D341Med (cell line): Measurements from ENCODE around the gene SEPTIN7.
A peak's percentile ranks its signal among the peaks of the same experiment; 100 is the strongest.

ENCODE experiments used
- DNase-seq: peaks from one replicate; pipeline ENCODE4 v3.0.0; 2012; ENCODE audit warnings: low spot score

Gene SEPTIN7

GRCh38 chr7:35787925-35788324 is 12.9 kb upstream of the SEPTIN7 start:
- DNase-seq: no peak

DNA sequence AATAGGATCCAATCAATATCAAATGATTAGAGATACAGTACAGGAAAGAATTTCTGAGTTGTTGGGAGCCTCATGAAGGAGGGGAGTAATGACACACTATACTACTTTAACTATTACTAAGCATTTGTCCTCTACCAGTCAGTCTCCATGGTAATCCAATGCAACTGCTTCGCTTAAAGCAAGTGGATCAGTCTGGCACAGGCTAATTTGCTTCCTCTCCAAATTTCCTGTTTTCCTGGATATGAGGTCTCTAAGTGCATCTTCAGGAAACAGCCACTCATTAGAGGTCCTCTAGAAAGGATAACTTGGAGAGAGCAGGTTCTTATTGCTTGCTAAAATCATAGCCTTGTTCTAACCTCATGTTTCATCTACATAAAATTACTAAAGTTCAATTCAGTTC is 8.4 kb upstream of the SEPTIN7 start:
- no peak for DNase-seq

GRCh38 chr7:35792873-35793489 is 7.9 kb upstream of the SEPTIN7 start:
- DNase-seq: no peak

- no peak for DNase-seq
Observed at GRCh38 chr7:35797311-35797710, 3.5 kb upstream of the SEPTIN7 start.

GRCh38 chr7:35799846-35800717 is 775 bp upstream of the SEPTIN7 start:
- DNase-seq: peak; percentile 88

DNA sequence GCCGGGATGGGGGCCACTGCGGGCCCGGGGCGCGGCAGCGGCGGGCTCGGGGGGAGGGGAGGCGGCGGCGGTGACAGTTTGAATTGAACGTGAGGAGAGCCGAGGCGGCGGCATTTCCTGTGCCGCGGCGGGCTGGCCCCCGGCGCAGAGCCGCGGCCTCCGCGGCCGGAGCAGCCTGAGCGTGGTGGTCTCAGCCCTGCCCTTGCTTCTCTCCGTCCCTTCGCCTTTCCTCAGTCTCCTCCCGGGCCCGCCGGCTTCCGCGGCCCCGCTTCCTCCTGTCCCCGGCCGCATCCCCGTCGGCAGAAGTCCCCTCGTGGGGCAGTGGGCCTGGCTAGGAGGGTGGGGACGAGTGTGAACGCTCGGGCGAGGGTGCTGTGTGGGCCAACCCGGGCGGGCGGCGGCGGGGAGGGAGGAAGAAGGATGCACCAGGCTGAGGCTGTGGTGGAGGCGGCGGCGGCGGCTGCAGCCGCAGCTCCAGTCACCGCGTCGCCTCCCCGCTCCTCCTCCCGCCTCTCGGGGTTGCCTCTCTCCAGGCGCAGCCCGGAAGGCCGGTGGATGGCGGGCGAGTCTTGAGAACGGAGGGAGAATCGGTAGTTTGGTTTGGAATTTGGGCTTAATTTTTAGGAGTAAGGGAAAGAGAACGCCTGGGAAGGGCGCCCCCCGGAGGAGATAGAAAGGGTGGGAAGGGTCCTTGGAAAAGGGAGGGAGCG is 690 bp downstream of the SEPTIN7 start:
- peak; percentile 80 for DNase-seq

DNA sequence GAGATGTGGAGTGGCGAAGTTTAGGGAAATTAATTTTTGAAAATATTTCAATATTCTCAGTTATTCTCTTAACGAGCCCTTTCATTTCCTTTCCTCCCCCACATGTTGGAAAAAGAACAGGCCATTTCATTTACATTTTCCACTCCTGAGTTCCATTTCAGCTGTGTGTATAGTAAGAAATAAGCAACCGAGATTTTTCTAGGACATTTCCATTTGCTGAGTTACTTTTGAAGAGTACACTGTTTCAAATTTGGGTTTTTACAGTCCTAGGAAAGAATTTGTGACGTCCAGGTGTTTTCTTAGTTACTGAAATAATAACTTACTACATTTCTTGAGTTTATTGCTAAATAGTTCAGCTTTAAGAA is 1.2 kb downstream of the SEPTIN7 start:
- no peak for DNase-seq

DNA sequence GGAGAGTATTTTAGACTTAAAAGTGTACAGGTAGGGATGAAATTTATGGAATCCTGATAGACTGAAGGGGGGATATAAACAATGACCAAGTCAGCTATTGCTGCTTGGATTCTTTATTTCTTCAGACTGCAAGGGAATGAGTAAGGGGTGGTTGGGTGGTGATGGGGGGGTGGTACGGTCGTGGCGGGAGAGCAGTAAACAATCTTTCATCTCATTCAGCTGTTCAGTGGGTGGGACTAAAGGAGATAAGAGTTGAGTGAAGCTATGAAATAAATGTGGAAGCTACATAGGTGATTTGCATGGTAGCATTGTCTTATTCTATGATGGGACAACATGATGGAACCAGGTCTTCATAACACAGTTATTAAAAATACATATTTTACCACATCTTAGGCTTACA is 1.8 kb downstream of the SEPTIN7 start:
- no peak for DNase-seq

- no peak for DNase-seq
Observed at GRCh38 chr7:35804231-35804970, 3.5 kb downstream of the SEPTIN7 start.

DNA sequence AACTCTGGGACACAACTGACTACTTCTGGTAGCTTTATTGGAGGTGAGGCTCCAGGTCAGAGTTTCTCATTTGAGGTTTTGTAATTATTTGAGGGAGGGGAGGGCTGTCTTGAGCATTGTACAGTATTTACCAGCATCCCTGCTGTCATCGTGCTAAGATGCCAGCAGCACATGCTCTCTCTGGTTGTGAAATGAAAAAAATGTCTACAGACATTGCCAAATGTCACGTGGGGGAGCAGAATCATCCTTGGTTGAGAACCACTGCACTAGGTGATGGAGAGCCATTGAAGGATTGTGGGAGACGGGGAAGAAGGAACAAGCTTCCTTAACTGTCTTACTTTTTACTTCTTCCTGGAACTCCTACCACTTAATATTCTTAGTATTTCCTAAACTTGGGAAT is 5.0 kb downstream of the SEPTIN7 start:
- DNase-seq: no peak

DNA sequence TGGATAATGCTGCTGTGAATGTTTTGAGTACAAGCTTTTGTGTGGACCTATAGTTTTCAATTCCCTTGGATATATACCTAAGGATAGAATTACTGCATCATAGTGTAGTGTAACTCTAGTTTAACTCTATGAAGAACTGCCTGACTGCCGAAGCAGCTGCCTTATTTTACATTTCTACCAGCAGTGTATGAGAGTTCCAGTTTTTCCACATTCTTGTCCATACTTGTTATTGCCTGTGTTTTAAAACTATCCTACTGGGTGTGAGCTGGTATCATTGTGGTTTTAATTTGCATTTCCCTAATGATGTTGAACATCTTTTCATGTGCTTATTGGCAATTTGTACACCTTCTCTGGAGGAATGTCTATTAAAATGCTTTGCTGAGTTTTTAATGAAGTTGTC is 15.7 kb downstream of the SEPTIN7 start:
- DNase-seq: no peak

GRCh38 chr7:35817181-35817580 is 16.3 kb downstream of the SEPTIN7 start:
- no peak for DNase-seq

DNA sequence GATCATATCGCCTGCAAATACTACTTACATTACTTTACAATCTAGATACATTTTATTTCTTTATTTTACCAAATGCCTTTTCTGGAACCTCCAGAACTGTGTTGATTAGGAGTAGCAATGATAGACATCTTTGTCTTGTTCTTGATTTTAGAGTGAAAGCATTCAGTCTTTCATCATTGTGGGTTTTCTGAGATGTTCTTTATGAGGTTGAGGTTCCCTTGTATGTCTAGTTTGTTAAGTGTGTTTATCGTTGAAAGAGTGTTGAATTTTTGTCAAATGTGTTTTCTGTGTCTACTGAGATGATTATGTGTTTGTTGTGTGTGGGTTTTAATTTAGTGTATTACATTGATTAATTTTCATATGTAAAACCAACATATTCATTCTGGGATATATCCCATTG is 17.1 kb downstream of the SEPTIN7 start:
- no peak for DNase-seq

DNA sequence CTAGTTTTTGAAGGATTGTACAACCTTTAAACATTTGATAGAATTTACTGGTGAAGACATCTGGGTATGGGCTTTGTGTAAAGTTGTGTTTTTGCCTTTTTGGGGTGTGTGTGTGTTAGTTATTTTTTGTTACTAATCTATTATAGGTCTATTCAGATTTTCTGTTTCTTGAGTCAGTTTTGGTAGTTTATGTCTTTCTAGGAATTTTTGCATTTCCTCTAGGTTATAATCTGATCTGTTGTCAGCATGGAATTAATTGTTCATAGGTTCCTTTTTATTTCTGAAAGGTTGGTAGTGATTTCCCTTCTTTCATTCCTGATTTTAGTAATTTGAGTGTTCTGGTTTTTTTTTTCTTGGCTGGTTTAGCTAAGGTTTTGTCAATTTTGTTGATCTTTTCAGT is 17.7 kb downstream of the SEPTIN7 start:
- no peak for DNase-seq

- no peak for DNase-seq
Observed at GRCh38 chr7:35819310-35819709, 18.5 kb downstream of the SEPTIN7 start.

- no peak for DNase-seq
Observed at GRCh38 chr7:35819954-35820703, 19.3 kb downstream of the SEPTIN7 start.

- DNase-seq: no peak
Observed at GRCh38 chr7:35820858-35821257, 20.0 kb downstream of the SEPTIN7 start.

GRCh38 chr7:35823440-35823839 is 22.6 kb downstream of the SEPTIN7 start:
- DNase-seq: no peak

- DNase-seq: no peak
Observed at GRCh38 chr7:35825974-35826373, 25.1 kb downstream of the SEPTIN7 start.

DNA sequence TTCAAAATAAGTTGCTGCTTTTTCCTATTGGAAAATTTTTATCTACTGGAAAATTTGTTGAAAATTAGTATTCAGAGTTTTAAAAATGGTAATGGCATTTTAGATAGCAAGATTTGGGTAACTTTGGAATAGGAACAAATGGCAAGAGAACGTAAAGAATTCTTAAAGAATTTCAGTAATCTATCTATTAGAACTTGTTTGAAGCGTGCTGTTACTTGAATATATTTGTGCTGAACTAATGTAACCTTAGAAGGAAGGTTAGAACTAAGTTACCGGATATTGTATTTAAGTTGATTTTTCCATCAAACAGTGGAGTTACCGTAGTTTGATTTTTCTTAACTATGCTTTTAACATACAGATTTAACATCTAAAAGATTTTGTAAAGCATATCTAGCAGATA is 25.9 kb downstream of the SEPTIN7 start:
- no peak for DNase-seq

GRCh38 chr7:35828817-35829216 is 28.0 kb downstream of the SEPTIN7 start:
- no peak for DNase-seq

- no peak for DNase-seq
Observed at GRCh38 chr7:35831208-35831607, 30.4 kb downstream of the SEPTIN7 start.
